HG03520 (cell line): Measurements from ENCODE around the gene ACTG1.

Experiments used
- ATAC-seq: cut with Tn5 transposase; IDR thresholded peaks from one replicate; pipeline ENCODE4 v1.9.1; 2021; ENCODE audit warnings: mild to moderate bottlenecking, moderate library complexity; ENCODE audit not compliant: unreplicated experiment

ACTG1 gene

GRCh38 chr17:81518113-81518784 is 5.7 kb upstream of the ACTG1 start:
- ATAC-seq: no peak

GRCh38 chr17:81517339-81518112 is 4.9 kb upstream of the ACTG1 start:
- ATAC-seq: peak; percentile 24

GRCh38 chr17:81517009-81517338 is 4.4 kb upstream of the ACTG1 start:
- no peak for ATAC-seq

GRCh38 chr17:81516439-81516838 is 3.8 kb upstream of the ACTG1 start:
- ATAC-seq: no peak

GRCh38 chr17:81515530-81516041 is 3.0 kb upstream of the ACTG1 start:
- no peak for ATAC-seq

GRCh38 chr17:81514739-81515529 is 2.3 kb upstream of the ACTG1 start:
- no peak for ATAC-seq

- ATAC-seq: no peak
Observed at GRCh38 chr17:81514489-81514738, 1.8 kb upstream of the ACTG1 start.

- no peak for ATAC-seq
Observed at GRCh38 chr17:81513753-81514488, 1.3 kb upstream of the ACTG1 start.

GRCh38 chr17:81513372-81513752 is 763 bp upstream of the ACTG1 start:
- ATAC-seq: no peak

- no peak for ATAC-seq
Observed at GRCh38 chr17:81511804-81512561, 616 bp downstream of the ACTG1 start.

GRCh38 chr17:81511554-81511803 is 1.1 kb downstream of the ACTG1 start:
- ATAC-seq: no peak

GRCh38 chr17:81510785-81511553 is 1.6 kb downstream of the ACTG1 start:
- ATAC-seq: no peak

GRCh38 chr17:81509972-81510784 is 2.4 kb downstream of the ACTG1 start:
- no peak for ATAC-seq

GRCh38 chr17:81509207-81509971 is 3.2 kb downstream of the ACTG1 start:
- ATAC-seq: no peak

GRCh38 chr17:81508639-81509206 is 3.9 kb downstream of the ACTG1 start:
- no peak for ATAC-seq

GRCh38 chr17:81503619-81504018 is 9.0 kb downstream of the ACTG1 start:
- no peak for ATAC-seq

- ATAC-seq: no peak
Observed at GRCh38 chr17:81502471-81503017, 10.1 kb downstream of the ACTG1 start.

GRCh38 chr17:81500047-81500446 is 12.6 kb downstream of the ACTG1 start:
- no peak for ATAC-seq
